Stimulated activated memory B cell treated with anti-CD40 and anti-IgM and Interleukin-4, amounts not matched to agents 10 μg/mL and 1 μg/mL and 100 μg/mL, for 72 hours (primary cell): ENCODE measurements around the gene MKLN1.
"Not testable (repeated sequence)": the region's sequence is repeated elsewhere in the genome, so short reads cannot be mapped to it uniquely, and the experiment has no call there.

ENCODE experiments used
- ATAC-seq: fragments of 150-1000 bp; cut with Tn5 transposase; 2 replicates; pipeline ENCODE4 v1.10.0; 2021
- H3K27ac Mint-ChIP-seq: one replicate; pipeline ENCODE4 v1.8.0; 2022; ENCODE audit warnings: mild to moderate bottlenecking, mixed read lengths
- H3K27me3 Mint-ChIP-seq: one replicate; pipeline ENCODE4 v1.8.0; 2022; ENCODE audit warnings: mixed read lengths
- H3K36me3 Mint-ChIP-seq: one replicate; pipeline ENCODE4 v1.8.0; 2022; ENCODE audit warnings: mixed read lengths
- H3K4me1 Mint-ChIP-seq: one replicate; pipeline ENCODE4 v1.8.0; 2022; ENCODE audit warnings: mixed read lengths
- H3K4me3 Mint-ChIP-seq: one replicate; pipeline ENCODE4 v1.8.0; 2022; ENCODE audit warnings: mild to moderate bottlenecking, moderate library complexity, mixed read lengths
- H3K9me3 Mint-ChIP-seq: one replicate; pipeline ENCODE4 v1.8.0; 2022; ENCODE audit warnings: mixed read lengths

The MKLN1 gene

DNA sequence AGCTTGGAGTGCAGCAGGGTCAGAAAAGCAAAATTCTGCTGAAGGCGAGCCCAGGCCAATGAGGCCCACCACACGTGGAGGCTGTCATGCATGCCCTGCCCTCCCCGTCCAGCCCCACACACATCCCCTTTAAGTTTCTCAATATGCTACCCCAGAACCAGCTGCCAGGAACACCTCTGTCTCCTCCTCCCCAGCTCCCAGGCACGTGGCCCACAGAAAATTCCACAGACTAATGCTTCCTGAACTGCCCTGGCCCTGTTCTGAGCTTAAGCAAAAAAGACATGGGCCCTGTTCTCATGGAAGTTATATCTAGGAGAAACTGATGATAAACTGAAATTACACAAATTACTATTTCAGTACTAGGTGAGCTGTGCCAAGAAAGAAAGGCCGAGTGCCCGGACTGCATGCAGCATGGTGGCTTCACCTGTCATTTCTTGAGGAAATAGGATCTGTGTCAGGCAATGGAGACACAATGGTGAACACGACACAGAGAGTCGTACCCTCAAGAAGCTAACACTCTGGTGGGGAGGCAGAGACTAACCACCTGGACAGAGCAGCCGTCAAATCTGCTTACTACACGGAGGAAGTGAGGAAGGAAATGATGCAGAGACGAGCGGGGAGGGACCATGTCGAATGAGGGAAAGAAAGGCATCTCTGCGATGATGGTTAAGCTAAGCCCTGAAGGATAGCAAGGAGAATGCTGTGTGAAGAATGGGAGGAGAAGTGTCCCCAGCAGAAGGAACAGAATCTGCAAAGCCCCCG lies 184.3 kb downstream of the MKLN1 start:
- no peaks in the 10 kb centered on the region for H3K9me3 Mint-ChIP-seq
- peaks cover 6% of the 10 kb centered on the region for H3K36me3 Mint-ChIP-seq
- H3K27me3 Mint-ChIP-seq = peaks cover 6% of the 10 kb centered on the region
- peak overlapping the region; percentile 6 for H3K27ac Mint-ChIP-seq
- H3K4me1 Mint-ChIP-seq = peaks cover 27% of the 10 kb centered on the region
- no peak overlapping the region for H3K4me3 Mint-ChIP-seq
- ATAC-seq = no peak

DNA sequence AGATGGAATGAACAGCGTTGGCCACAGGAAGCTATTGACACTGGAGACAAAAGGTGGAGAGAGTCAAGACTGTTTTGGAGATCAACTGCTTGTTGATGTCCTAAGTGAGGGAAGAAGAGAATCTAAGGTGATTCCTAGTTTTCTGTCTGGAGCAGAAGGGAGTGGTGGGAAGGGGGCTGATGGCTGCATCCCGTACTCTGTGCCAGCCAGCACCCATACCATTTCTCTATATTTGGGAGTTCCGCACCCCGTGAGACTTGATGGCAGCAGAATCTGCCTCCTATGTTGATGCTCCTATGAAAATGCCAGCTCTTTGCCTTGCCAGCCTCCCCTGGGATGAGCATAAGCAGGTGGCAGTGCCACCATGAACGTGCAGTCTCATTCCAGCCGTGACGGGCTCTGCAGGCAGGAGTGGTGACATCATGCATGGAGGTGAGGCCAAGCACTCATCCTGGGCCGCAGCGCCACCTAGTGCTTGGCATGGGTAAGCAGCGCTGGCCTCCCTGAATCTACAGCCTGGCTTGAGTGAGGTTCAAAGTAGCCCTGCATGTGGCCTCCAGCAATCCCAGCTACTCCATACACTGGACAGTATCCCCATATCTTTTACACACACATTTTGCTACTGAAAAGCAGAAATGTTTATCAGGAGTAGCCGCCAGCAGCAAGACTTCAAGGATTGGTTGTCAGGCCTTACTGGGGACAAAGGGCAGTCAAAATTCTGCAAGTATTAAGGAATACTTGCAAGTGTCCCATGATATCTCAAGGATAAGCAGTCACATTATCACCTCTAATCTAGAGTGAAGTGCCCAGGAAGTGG lies 185.8 kb downstream of the MKLN1 start:
- H3K36me3 Mint-ChIP-seq = peaks cover 6% of the 10 kb centered on the region
- no peak overlapping the region for H3K27ac Mint-ChIP-seq
- H3K4me3 Mint-ChIP-seq = no peak overlapping the region
- H3K27me3 Mint-ChIP-seq = no peaks in the 10 kb centered on the region
- peak; percentile 79 for ATAC-seq
- H3K4me1 Mint-ChIP-seq = peaks cover 18% of the 10 kb centered on the region
- H3K9me3 Mint-ChIP-seq = no peaks in the 10 kb centered on the region

DNA sequence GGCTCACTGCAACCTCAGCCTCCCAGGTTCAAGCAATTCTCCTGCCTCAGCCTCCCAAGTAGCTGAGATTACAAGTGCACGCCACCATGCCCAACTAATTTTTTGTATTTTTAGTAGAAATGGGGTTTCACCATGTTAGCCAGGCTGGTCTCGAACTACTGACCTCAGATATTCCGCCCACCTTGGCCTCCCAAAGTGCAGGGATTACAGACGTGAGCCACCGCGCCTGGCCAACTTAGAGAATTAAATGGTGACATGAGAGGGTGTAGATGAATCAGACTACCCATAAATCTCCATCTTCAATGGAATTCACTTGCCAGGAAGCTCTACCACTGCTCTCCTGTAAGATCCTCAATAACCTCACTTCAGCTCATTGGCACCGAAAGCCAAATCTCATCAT lies 187.8 kb downstream of the MKLN1 start:
- not testable (repeated sequence) for H3K4me3 Mint-ChIP-seq, H3K9me3 Mint-ChIP-seq, ATAC-seq, H3K27me3 Mint-ChIP-seq, H3K36me3 Mint-ChIP-seq, H3K27ac Mint-ChIP-seq
- peaks cover 17% of the 10 kb centered on the region for H3K4me1 Mint-ChIP-seq

DNA sequence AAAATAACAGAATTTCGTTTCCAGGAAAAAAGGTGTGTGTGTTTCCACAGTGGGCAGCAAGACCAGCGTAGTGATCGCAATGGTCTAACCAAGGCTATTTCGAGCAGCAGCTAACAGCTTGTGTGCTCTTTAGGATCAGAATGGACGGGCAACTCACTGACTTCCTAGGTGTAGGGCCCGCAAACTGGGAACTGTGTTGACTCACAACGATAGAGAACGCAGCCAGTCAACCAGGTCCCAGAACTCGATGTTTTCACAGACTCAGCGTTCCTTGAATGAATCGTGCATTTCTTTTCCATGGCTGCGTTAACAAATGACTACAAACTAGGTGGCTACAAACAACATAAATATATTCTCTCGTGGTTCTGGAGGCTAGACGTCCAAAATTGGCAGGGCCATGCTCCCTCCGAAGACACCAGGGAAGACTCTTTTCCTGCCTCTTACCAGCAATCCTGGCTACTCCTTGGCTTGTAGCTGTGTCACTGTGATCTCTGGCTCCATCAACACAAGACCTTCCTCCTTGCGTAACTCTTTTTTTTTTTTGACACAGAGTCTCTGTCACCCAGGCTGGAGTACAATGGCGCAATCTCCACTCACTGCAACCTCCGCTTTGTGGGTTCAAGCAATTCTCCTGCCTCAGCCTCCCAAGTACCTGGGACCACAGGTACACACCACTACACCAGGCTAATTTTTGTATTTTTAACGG lies 189.7 kb downstream of the MKLN1 start:
- ATAC-seq = no peak
- no peaks in the 10 kb centered on the region for H3K36me3 Mint-ChIP-seq
- no peak overlapping the region for H3K4me3 Mint-ChIP-seq

DNA sequence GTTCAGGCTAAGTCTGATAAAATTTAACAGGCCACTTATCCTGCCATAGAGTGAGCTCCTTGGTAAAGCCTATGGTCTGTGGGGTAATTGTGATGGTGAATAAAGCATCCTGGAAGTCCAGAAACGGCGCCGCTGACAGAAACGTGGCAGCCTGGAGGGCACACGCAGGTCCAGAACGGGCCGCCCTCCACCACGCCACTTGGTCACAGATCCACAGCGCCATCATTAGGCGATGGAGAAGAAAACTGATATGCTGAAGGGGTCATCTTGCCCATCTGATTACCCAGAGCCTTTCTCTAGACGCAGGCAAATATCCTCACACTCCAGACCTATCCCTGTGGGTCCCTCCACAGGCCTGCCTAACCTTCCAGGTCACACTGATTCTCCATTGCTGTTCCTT lies 190.9 kb downstream of the MKLN1 start:
- Mint-ChIP-seq H3K27me3 (no peaks in the 10 kb centered on the region), H3K9me3 (no peaks in the 10 kb centered on the region), H3K27ac (no peak overlapping the region), H3K4me1 (peaks cover 11% of the 10 kb centered on the region), H3K36me3 (no peaks in the 10 kb centered on the region), H3K4me3 (no peak overlapping the region)
- no peak for ATAC-seq

More for the DNA sequence above, 189.7 kb downstream of the MKLN1 start:
- peaks cover 15% of the 10 kb centered on the region for H3K4me1 Mint-ChIP-seq
- H3K27me3 Mint-ChIP-seq = no peaks in the 10 kb centered on the region
- H3K27ac Mint-ChIP-seq = no peak overlapping the region
- no peaks in the 10 kb centered on the region for H3K9me3 Mint-ChIP-seq

DNA sequence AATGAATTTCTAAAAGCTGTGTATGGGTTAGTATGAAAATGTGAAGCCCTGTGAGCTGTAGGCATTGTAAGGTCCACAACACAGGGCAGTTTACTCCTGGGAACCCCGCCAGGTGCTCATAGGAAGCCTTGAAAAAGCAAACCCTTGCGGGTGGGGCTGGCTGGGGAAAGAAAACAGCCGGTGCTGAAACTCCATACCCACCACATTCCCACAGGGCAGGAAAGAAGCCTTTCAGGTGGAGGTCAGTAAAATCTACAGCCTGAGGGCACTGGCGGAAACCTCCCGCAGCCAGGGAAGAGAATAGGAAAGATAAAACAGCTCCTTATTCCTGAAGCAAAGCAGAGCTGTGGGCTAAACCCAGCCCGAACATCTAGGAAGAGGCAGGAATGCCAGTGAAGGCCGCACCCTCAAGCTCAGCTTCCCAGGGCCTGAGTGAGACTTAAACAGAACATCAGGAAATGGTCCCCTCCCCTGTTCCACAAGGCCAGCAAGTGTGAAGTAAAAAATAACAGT lies 194.0 kb downstream of the MKLN1 start:
- ATAC-seq = no peak
- Mint-ChIP-seq H3K9me3 (no peaks in the 10 kb centered on the region), H3K36me3 (no peaks in the 10 kb centered on the region), H3K4me1 (peaks cover 10% of the 10 kb centered on the region), H3K4me3 (no peak overlapping the region), H3K27ac (no peak overlapping the region), H3K27me3 (no peaks in the 10 kb centered on the region)

DNA sequence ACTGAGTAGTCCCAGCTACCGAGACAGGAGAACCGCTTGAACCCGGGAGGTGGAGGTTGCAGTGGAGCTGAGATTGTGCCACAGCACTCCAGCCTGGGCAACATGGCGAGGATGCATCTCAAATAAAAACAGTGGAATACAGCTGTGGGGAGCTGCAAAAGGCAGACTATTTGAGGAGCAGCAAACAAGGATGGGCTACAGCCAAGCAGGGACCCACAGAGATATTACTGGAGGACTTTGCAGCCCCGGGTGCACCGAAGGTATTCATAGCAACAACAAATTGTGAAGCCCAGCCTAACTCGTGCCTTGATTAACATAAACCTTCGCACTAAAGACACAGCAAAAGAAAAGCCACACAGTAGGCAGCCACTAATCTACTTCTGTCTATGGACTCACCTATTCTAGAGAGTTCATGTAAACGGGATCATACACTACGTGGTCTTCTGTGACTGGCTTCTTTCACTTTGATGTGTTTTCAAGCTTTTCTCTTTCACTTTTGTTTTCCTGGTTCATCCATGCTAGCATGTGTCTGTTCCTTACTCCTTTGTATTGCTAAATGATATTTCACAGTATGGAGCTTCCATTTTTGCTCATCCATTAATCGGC lies 194.8 kb downstream of the MKLN1 start:
- Mint-ChIP-seq H3K27ac (no peak overlapping the region), H3K4me3 (peak overlapping the region; percentile 8), H3K36me3 (no peaks in the 10 kb centered on the region), H3K27me3 (no peaks in the 10 kb centered on the region), H3K9me3 (no peaks in the 10 kb centered on the region), H3K4me1 (peaks cover 15% of the 10 kb centered on the region)
- ATAC-seq = no peak

DNA sequence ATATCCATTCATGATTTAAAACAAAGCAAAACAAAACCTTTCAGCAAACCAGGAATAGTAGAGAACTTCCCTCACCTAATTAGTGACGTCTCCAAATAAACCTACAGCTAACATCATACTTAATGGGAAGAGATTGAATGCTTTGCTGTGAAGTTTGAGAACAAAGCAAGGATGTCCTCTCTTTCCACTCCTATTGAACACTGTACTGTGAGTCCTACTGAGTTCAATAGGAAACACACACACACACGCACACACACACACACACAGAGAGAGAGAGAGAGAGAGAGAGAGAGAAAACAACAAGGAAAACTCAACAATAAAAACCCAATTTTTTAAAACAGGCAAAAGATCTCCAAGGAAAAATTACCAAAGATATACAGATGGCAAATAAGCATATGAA lies 196.4 kb downstream of the MKLN1 start:
- Mint-ChIP-seq H3K4me1 (peaks cover 18% of the 10 kb centered on the region), H3K36me3 (no peaks in the 10 kb centered on the region), H3K27me3 (no peaks in the 10 kb centered on the region), H3K4me3 (no peak overlapping the region), H3K9me3 (no peaks in the 10 kb centered on the region), H3K27ac (no peak overlapping the region)
- ATAC-seq = no peak

DNA sequence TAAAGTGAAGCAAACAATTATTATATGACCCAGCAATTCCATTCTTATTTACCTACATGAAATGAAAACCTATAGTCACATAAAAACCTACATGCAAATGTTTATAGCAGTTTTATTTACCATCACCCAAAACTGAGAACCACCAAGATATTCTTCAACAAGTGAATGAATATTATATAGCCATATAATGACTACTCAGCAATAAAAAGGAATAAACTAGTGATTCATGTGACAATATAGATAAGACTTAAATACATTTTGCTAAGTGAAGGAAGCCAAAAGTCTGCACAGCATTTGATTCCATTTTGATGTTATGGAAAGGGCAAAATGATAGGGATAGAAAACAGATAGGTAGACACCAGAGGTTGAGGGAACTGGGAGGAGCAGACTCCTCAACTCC lies 197.0 kb downstream of the MKLN1 start:
- no peaks in the 10 kb centered on the region for H3K36me3 Mint-ChIP-seq
- H3K4me1 Mint-ChIP-seq = peaks cover 18% of the 10 kb centered on the region
- H3K9me3 Mint-ChIP-seq = no peaks in the 10 kb centered on the region
- H3K27ac Mint-ChIP-seq = no peak overlapping the region
- no peaks in the 10 kb centered on the region for H3K27me3 Mint-ChIP-seq
- H3K4me3 Mint-ChIP-seq = no peak overlapping the region
- no peak for ATAC-seq

DNA sequence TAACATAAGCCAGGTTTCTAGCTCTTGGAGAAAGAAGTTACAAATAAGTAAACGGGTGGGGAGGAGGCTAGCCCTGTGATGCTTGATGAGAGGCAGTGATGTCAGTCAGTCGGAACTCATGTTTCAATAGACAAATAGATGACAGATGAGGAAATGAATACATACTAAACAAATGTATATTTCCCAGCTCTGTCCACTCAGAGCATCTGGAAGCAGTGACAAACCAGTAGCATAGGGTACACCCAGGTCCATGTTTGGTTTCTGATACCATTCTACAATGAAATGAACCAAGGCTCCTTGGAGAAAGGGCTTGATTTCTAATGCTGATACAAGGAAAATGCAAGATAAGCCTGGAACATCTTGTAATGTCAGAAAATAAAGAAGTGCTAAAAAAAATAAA lies 198.1 kb downstream of the MKLN1 start:
- H3K9me3 Mint-ChIP-seq = no peaks in the 10 kb centered on the region

DNA sequence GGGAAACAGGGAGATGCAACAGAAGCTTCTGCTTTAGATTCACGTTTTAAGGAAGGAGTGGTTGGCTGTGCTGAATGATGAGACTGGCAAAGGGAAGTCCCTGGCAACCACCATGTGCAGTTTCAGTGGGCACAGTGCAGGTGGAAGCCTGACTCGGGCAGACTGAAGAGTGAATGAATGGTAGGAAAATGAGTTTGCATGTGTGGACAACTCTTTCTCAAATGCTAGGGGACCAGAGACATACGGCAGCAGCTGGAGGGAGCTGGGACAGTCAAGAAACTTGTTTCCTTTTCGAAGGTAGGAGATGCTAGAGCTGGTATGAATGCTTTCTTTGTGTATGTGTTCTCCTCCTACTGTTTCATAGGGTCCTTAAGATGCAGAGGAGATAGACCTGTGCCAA lies 199.8 kb downstream of the MKLN1 start:
- Mint-ChIP-seq H3K27ac (no peak overlapping the region), H3K4me3 (no peak overlapping the region), H3K36me3 (no peaks in the 10 kb centered on the region), H3K4me1 (peaks cover 14% of the 10 kb centered on the region), H3K27me3 (no peaks in the 10 kb centered on the region), H3K9me3 (no peaks in the 10 kb centered on the region)
- ATAC-seq = peak; percentile 85

More for the DNA sequence above, 198.1 kb downstream of the MKLN1 start:
- Mint-ChIP-seq H3K27ac (no peak overlapping the region), H3K4me1 (peaks cover 18% of the 10 kb centered on the region), H3K36me3 (no peaks in the 10 kb centered on the region), H3K4me3 (no peak overlapping the region), H3K27me3 (no peaks in the 10 kb centered on the region)
- no peak for ATAC-seq

DNA sequence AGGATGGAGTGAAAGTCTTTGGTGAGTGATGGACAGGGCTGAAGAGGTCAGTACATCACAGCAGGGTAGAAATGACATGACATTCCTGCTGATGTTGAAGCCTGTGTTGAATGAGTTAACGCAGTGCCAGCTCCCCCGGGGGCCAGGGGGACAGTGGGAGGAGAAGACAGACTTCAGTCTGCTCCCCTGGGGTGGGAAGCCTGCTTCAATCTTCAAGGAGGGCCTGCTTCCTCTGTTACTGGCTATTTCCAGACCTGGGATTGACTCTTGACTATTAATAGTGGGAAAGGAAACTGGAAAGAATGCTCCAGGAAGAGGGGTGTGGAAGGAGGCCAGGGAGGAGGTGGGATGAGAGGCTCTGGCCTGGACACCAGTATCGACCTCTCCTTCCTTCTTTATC lies 201.5 kb downstream of the MKLN1 start:
- no peak overlapping the region for H3K4me3 Mint-ChIP-seq
- H3K27ac Mint-ChIP-seq = no peak overlapping the region
- no peaks in the 10 kb centered on the region for H3K36me3 Mint-ChIP-seq
- no peaks in the 10 kb centered on the region for H3K9me3 Mint-ChIP-seq
- no peak for ATAC-seq
- H3K27me3 Mint-ChIP-seq = no peaks in the 10 kb centered on the region
- peaks cover 8% of the 10 kb centered on the region for H3K4me1 Mint-ChIP-seq

DNA sequence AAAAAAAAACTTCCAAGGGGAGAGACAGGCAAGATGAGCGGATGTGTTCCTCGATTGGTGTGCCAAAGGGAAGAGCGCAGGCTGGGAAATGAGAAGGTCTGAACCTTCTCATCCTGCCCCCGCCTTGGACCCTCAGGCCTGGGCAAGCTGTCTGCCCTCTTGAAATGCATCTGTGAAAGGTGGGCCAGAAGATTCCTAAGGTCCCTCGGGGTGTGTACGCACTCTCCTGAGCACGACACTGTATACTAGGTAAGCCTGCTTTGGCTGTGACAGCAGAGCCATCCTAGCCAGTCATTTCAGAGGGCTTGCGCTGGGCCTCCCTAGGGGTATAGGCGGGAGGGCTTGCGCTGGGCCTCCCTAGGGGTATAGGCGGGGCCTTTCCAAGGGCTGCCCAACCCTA lies 201.9 kb downstream of the MKLN1 start:
- Mint-ChIP-seq H3K4me1 (peaks cover 8% of the 10 kb centered on the region), H3K4me3 (no peak overlapping the region), H3K27ac (no peak overlapping the region), H3K9me3 (no peaks in the 10 kb centered on the region), H3K36me3 (no peaks in the 10 kb centered on the region), H3K27me3 (no peaks in the 10 kb centered on the region)
- ATAC-seq = no peak

DNA sequence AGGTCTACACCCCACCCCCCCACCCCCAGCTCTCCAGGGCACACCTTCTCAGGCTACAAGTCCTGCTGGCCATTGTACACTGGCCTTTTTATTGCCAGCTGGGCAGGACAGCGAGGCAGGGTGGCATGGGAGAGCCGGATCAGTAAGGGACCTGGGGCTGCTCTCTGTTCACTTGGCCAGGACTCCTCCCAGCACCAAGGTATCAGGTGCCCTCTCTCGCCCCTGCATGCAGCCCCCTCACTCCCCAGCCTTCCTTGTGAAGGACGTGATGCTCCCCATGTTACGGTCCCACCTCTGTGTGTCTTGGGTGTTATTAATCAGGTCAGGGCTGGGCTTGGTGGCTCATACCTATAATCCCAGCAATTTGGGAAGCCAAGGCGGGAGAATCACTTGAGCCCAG lies 202.5 kb downstream of the MKLN1 start:
- Mint-ChIP-seq H3K36me3 (no peaks in the 10 kb centered on the region), H3K27me3 (no peaks in the 10 kb centered on the region), H3K4me3 (no peak overlapping the region), H3K4me1 (peaks cover 8% of the 10 kb centered on the region), H3K27ac (no peak overlapping the region), H3K9me3 (no peaks in the 10 kb centered on the region)
- no peak for ATAC-seq

DNA sequence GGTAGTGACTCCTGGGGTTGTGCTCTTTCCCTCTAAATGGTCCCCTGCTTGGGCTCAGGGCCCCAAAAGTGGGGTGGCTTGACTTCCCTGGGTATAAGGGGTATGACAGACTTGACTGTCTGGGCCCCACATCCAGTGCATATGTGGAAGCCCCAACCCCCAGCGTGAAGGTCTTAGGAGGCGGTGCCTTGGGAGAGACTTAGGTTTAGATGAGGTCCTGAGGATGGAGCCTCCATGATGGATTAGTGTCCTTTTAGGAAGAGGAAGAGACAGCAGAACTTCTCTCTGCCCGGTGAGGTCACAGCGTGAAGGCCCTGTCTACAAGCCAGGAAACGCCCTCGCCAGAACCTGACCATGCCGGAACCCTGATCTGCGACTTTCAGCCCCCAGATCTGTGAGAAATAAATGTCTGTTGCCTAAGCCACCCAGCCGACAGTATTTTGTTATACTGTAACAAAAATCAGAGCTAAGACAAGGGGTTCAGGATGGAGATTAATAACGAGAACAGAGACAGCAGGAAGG lies 205.0 kb downstream of the MKLN1 start:
- H3K4me3 Mint-ChIP-seq = no peak overlapping the region
- no peak overlapping the region for H3K27ac Mint-ChIP-seq
- H3K27me3 Mint-ChIP-seq = no peaks in the 10 kb centered on the region
- H3K9me3 Mint-ChIP-seq = no peaks in the 10 kb centered on the region
- peaks cover under 1% of the 10 kb centered on the region for H3K4me1 Mint-ChIP-seq
- ATAC-seq = no peak
- H3K36me3 Mint-ChIP-seq = no peaks in the 10 kb centered on the region
